ENCODE data around the gene HILPDA. TPM values are rescaled to one million over a fixed set of nuclear protein-coding genes. Genes with fewer than 3 reads are reported as not detected.

Gene HILPDA
- total and polyA plus RNA-seq, 9 of the 15 experiments (the other 6 are each of a cell fraction or from before 2014, with no cell fraction given) = 8.3 to 71.8 (median 23.5) TPM

DNA sequence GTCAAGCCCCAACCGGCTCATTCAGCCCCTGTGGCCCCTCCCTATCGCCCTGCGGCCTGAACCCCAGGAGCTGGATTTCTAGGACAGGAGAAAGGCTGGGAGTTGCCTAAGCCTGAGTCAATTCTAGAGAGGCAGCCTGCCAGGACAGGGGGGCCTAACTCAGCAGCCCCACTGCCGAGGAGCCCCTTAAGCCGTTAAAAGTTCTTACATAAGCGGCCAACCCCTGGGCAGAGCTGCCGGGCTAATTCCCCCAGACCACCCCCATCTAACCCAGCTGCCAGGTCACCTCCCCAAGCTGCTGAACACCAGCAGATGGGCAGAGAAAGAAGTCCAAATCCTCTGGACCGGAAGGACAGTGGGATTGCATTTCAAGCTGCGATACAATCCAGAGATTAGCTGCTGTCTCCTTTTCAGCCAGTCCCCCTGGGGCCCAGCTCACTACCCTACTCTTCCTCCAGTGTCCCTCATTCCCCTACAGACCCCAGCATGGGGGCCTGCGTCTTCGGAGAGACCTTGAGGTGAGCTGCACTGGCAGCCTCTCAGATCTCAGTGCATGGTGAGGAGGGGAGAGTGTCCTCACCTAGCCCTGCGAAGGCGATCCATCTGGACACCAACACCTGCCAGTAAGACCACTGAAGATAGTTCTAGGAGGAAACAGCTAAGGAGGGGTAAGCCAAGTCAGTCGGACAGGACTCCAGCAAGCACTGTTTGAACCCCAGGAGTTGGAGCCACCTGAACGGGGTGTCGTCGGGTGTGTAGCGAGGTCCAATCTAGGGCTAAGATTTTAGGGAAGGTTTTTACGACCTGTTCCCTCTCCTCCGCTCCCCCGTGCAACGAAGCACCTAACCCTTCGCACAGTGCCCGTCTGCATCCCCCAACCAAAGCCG is 46.7 kb upstream of the HILPDA start (continued):
- TF ChIP-seq EWSR1 (IDR thresholded peaks at IDR 0.05; ENCODE audit: borderline replicate concordance, low read depth, partially characterized antibody) (no peak), ERF (CRISPR knock-in tag; IDR thresholded peaks at IDR 0.05) (no peak), SAFB (IDR thresholded peaks at IDR 0.05; ENCODE audit: borderline replicate concordance, low read depth, low read length) (no peak), KLF16 (IDR thresholded peaks at IDR 0.05) (peak; percentile 91), MTF1 (CRISPR knock-in tag; IDR thresholded peaks at IDR 0.05; ENCODE audit: borderline replicate concordance) (0 out of 2 replicates have a peak, but pooled peaks have one; percentile 27), ZNF3 (CRISPR knock-in tag; IDR thresholded peaks at IDR 0.05) (no peak), ZNF75A (CRISPR knock-in tag; IDR thresholded peaks at IDR 0.05) (0 out of 2 replicates have a peak, but pooled peaks have one; percentile 24), HOXB6 (CRISPR knock-in tag; IDR thresholded peaks at IDR 0.05; ENCODE audit: borderline replicate concordance) (no peak), HDGF (IDR thresholded peaks at IDR 0.05) (0 out of 2 replicates have a peak, but pooled peaks have one; percentile 73)
- TF ChIP-seq, protein P1, sequence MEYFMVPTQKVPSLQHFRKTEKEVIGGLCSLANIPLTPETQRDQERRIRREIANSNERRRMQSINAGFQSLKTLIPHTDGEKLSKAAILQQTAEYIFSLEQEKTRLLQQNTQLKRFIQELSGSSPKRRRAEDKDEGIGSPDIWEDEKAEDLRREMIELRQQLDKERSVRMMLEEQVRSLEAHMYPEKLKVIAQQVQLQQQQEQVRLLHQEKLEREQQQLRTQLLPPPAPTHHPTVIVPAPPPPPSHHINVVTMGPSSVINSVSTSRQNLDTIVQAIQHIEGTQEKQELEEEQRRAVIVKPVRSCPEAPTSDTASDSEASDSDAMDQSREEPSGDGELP (CRISPR knock-in tag; IDR thresholded peaks at IDR 0.05; ENCODE audit: borderline replicate concordance) = peak; percentile 44; the same call in 1 of the 2 replicates
- TF ChIP-seq, protein P2, sequence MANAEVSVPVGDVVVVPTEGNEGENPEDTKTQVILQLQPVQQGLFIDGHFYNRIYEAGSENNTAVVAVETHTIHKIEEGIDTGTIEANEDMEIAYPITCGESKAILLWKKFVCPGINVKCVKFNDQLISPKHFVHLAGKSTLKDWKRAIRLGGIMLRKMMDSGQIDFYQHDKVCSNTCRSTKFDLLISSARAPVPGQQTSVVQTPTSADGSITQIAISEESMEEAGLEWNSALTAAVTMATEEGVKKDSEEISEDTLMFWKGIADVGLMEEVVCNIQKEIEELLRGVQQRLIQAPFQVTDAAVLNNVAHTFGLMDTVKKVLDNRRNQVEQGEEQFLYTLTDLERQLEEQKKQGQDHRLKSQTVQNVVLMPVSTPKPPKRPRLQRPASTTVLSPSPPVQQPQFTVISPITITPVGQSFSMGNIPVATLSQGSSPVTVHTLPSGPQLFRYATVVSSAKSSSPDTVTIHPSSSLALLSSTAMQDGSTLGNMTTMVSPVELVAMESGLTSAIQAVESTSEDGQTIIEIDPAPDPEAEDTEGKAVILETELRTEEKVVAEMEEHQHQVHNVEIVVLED (CRISPR knock-in tag; IDR thresholded peaks at IDR 0.05) = no peak
- TF ChIP-seq, protein P3, sequence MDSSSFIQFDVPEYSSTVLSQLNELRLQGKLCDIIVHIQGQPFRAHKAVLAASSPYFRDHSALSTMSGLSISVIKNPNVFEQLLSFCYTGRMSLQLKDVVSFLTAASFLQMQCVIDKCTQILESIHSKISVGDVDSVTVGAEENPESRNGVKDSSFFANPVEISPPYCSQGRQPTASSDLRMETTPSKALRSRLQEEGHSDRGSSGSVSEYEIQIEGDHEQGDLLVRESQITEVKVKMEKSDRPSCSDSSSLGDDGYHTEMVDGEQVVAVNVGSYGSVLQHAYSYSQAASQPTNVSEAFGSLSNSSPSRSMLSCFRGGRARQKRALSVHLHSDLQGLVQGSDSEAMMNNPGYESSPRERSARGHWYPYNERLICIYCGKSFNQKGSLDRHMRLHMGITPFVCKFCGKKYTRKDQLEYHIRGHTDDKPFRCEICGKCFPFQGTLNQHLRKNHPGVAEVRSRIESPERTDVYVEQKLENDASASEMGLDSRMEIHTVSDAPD (CRISPR knock-in tag; IDR thresholded peaks at IDR 0.05) = no peak
- TF ChIP-seq, protein P4, sequence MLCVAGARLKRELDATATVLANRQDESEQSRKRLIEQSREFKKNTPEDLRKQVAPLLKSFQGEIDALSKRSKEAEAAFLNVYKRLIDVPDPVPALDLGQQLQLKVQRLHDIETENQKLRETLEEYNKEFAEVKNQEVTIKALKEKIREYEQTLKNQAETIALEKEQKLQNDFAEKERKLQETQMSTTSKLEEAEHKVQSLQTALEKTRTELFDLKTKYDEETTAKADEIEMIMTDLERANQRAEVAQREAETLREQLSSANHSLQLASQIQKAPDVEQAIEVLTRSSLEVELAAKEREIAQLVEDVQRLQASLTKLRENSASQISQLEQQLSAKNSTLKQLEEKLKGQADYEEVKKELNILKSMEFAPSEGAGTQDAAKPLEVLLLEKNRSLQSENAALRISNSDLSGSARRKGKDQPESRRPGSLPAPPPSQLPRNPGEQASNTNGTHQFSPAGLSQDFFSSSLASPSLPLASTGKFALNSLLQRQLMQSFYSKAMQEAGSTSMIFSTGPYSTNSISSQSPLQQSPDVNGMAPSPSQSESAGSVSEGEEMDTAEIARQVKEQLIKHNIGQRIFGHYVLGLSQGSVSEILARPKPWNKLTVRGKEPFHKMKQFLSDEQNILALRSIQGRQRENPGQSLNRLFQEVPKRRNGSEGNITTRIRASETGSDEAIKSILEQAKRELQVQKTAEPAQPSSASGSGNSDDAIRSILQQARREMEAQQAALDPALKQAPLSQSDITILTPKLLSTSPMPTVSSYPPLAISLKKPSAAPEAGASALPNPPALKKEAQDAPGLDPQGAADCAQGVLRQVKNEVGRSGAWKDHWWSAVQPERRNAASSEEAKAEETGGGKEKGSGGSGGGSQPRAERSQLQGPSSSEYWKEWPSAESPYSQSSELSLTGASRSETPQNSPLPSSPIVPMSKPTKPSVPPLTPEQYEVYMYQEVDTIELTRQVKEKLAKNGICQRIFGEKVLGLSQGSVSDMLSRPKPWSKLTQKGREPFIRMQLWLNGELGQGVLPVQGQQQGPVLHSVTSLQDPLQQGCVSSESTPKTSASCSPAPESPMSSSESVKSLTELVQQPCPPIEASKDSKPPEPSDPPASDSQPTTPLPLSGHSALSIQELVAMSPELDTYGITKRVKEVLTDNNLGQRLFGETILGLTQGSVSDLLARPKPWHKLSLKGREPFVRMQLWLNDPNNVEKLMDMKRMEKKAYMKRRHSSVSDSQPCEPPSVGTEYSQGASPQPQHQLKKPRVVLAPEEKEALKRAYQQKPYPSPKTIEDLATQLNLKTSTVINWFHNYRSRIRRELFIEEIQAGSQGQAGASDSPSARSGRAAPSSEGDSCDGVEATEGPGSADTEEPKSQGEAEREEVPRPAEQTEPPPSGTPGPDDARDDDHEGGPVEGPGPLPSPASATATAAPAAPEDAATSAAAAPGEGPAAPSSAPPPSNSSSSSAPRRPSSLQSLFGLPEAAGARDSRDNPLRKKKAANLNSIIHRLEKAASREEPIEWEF (CRISPR knock-in tag; IDR thresholded peaks at IDR 0.05) = no peak

All from K562 (cell line).